Measurements from ENCODE around the gene EPHA6.

GRCh38 chr3:96813134-96813819 lies 1.1 kb upstream of the EPHA6 start:
- no peak for TF ChIP-seq POLR2A (IDR thresholded peaks at IDR 0.05; ENCODE audit: low read length)
- no peak for TF ChIP-seq GATA1 (IDR thresholded peaks at IDR 0.05; ENCODE audit: low read depth, low read length)

Measured in erythroblast (primary cell).